GM21390 (cell line): Measurements from ENCODE around the gene MUC2.

Experiments used
- ATAC-seq: cut with Tn5 transposase; IDR thresholded peaks from one replicate; pipeline ENCODE4 v1.9.1; 2021; ENCODE audit not compliant: unreplicated experiment

Gene MUC2

GRCh38 chr11:1074244-1075221 lies at the start of gene MUC2:
MUC2 (plus strand) TSS chr11:1074874.
- ATAC-seq, result no peak

DNA sequence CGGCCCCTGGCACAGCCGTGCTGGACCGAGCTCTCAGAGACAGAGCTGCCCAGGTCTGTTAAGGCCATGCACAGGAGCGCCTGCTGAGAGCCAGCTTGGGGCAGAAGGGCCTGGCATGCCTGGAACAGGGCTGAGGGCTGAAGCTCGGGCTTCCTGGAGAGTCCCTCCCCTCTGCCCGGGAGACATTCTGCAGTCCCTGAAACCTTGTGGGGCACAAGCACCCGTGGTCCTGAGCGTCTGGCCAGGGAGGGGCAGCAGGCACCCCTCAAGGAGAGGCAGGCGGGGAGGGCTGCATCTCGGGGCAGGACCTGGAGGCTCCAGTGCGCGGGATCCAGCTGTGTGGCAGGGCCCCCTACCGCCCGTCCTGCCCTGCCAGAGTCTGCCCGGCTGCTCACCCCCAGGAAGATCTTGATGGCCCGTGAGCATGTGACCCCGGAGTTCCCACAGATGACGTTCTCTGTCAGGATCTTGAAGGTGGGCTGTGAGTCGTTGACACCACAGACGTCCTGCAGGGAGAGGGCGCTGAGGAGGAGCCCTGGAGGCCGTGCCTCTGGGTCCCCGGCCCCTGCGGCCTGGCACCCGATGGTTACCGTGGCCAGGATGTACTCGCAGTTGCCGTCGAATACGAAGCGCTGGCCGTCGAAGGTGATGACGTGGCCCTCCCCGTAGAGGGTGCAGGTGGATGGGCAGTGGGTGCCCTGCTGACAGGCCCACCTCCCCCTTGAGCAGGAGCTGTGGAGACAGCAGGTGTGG lies 49.1 kb upstream of the MUC2 start:
- ATAC-seq, result no peak

DNA sequence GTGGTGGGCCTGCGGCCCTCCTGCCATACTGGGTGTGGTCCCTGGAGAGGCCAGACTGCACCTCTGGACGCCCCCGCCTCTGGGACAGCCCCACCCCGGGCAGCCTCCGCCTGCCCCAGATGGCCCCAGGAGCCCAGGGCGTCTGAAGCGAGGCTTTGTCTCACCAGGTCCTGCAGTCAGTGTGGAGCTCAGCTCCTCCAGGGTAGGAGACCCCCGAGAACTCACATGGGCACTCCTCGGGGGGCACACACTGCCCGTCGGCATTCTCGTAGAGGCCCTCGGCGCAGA lies 48.6 kb upstream of the MUC2 start:
- no peak for ATAC-seq

- no peak for ATAC-seq
These were observed 47.8 kb upstream of the MUC2 start for GRCh38 chr11:1026641-1027482.

DNA sequence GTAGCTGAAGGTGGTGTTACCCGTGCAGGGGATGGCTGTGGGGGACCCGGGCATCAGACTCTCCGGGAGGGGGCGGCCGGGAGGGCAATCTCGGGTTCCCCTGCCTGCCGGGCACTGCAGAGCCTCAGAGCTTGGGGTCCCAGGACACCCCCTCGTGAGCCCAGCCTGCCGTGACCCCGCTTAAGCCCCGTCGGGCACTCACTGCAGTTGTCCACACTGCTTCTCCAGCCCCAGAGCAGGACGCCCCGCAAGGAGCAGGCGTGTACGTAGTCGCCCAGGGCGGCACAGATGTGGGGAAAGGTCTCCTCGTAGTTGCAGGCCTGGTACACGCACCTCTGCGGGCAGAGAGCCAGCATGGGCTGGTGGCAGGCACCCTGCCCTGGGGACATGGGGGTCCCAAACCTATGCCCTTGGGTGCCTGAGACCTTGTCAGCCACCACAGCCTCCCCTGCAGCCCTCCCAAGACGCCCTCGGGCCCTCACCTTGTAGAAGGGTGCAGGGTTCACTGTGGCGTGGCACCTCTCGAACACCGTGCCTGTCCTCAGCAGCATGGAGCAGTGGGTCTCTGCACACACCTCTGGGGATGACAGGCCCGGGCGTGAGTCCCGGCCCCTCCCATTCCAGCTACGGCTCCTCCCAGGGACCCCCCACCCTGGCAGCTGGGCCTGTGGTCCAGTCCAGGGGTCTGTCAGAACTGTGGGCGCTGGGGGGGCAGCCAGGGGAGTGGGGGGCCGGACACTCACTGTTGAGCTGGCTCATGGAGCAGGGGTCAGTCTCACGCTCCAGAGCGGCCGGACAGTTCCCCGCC lies 47.0 kb upstream of the MUC2 start:
- no peak for ATAC-seq

GRCh38 chr11:1028291-1028540 lies 46.5 kb upstream of the MUC2 start:
- ATAC-seq, result no peak

- no peak for ATAC-seq
These were observed 46.1 kb upstream of the MUC2 start for GRCh38 chr11:1028616-1029015.

DNA sequence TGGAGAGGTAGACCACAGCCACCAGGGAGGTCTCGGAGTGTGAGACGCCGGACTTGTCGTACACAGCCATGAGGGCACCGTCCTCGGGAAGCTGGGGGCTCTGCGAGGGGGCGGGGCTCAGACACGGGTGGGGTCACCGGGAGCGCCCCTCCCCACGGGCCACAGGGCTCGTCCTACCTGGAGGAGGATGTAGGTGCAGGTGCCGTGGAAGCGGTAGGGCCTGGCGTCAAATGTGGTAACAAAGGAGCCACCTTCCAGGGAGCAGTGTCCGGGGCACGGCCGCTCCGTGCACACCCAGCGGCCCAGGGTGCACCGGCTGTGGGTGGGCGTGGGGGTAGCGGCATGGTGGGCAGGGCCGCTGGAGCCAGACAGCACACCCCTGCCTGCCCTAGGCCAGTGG lies 45.6 kb upstream of the MUC2 start:
- ATAC-seq, result no peak

DNA sequence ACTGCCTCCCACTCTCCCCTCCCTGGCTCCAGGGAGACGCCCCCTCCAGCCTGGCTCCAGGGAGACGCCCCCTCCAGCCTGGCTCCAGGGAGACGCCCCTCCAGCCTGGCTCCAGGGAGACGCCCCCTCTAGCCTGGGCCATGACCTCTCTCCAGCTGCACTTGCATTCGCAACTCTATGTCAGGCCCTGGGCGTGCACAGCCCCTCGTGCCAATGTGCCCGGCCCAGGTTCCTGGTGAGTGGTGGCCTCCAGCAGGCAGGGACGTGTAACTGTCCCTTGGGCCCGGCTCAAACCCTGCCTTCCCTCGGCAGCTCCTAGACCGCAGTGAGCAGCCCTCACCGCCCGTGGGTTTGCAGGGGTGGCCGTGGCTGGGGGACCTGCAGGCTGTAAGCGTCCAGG lies 45.0 kb upstream of the MUC2 start:
- ATAC-seq, result no peak

DNA sequence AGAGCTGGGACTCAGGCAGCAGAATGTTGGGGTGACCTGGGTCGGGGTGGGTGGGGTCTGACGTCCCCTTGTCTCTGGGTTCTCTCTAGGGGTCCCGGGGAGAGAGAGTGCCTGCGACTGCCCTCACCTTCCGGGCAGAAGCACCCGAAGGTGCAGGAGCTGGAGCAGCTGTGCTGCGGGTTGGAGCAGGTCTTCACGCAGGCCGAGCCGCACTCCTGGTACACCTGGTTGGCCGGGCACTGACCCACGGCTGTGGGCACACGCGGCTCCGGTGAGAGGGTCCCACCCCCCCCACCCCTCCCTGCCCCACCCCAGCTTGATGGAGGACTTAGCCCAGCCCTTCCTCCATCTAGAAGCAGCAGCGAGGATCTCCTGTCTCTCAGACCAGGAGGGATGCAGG lies 44.6 kb upstream of the MUC2 start:
- no peak for ATAC-seq

GRCh38 chr11:1030556-1030955 lies 44.1 kb upstream of the MUC2 start:
- no peak for ATAC-seq

GRCh38 chr11:1031121-1031899 lies 43.4 kb upstream of the MUC2 start:
- no peak for ATAC-seq

DNA sequence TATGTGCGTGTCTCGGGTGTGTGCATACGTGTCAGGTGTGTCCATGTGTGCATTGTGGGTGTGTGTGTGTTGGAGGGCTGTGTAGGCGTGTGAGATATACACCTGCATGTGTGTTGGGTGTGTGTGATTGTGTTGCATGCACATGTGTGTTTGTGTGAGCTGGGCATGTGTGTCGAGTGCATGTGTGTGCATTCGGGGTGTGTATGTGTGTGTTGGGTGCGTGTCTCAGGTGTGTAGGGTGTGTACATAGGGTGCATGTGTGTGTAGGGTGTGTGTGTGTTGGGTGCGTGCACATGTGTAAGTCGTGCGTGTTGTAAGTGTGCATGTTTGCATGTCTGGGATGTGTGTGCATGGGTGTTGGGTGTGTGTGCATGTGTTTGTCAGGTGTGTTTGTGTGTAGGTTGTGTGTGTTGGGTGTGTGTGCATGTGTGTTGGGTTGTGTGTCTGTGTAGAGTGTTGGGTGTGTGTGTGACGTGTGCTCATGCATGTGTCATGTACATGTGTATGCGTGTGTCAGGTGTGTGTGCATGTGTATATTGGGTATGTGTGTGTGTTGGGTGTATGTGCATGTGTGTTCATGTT lies 42.3 kb upstream of the MUC2 start:
- no peak for ATAC-seq

DNA sequence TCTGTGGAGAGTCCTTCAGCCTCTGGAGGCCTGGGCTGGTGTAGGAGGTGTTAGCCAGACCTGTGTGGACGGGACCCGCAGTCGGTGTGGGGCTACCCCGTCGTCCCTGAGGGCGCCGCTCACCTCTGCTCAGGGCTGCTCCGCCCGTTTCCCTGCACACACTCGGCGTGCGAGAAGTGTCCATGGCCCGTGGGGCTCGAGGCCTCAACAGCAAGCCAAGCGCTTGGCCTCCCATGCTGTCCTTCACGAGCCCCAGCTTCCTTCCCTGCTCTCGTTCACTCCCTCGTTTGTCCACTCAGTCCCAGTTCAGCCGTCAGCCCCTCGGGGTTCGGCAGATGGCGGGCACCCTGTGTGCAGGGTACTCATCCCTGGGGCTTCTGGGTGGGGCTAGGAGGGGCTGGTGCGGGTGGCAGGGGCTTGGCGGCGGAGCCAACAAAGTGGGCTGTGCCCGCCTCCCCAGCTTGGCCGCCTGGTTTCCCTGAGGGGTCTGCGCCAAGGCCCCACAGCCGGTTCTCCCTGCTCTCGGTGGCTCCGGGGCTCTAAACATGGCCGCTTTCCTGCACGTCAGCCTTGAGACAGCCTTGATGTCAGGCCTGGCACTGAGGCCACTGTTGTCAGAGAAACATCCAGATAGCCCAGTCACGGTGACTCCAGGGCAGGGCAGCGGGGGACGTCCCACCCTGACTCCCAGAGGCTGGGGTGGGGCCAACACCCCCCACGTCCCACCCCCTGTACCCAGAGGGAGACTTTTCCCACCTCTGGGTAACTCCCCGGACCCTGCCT lies 41.5 kb upstream of the MUC2 start:
- ATAC-seq, result no peak

DNA sequence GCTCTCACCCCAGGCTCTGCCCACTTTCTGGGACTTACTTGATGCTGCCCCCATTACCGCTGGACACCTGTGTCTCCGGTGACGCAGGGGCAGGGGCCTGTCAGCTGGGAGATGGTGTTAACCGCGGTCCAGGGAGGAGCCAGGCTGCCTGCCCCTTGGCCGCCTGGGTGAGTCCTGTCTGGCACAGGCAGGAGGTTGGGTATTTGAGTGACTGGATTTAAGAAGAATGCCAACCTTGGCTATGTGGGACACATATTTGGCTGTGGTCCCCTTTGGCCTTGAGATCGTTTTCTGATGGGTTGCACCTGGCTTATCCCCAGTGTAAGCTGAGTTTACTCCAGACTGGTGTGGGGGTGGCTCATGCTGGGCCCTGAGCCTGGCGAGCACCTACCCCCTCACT lies 40.7 kb upstream of the MUC2 start:
- no peak for ATAC-seq

DNA sequence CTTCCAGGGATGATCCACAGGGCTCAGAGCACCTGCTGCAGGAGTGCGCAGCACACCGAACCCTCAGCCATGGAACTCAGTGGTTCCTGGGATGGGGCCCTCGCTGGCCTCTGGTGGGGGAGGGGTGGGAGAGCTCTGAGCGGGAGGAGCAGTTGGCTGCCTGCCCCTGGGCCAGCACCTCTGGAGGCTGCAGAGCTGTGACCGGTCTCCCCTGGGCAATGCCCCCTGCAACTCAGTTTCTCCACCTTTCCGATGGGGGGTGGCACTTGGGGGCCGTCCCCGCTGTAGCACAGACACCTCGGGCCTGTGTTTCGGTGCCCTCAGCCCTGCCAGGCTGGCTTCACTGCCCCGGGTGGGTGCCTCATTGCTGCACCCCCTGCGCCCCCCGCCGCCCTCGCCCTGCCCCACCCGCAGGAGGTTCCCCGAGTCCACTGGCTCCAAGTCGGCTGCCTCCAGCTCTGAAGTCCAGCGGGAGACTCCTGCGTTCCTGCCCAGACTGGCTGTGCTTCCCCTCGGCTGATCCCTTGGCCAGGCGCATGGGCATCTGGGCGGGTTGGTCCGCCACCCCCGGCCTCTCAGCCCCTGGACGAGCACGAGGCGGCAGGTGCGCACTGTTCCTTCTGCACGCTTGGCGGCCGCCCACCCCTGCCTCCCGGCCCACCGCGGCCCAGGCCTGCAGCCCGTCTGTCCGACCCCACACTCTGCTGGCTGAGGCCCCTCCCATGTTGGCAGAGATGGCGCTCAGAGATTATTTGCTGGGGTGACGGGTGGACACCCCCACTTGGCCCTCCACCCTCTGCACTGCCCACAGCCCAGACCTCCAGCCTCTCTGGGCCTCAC lies 40.0 kb upstream of the MUC2 start:
- ATAC-seq, result no peak

DNA sequence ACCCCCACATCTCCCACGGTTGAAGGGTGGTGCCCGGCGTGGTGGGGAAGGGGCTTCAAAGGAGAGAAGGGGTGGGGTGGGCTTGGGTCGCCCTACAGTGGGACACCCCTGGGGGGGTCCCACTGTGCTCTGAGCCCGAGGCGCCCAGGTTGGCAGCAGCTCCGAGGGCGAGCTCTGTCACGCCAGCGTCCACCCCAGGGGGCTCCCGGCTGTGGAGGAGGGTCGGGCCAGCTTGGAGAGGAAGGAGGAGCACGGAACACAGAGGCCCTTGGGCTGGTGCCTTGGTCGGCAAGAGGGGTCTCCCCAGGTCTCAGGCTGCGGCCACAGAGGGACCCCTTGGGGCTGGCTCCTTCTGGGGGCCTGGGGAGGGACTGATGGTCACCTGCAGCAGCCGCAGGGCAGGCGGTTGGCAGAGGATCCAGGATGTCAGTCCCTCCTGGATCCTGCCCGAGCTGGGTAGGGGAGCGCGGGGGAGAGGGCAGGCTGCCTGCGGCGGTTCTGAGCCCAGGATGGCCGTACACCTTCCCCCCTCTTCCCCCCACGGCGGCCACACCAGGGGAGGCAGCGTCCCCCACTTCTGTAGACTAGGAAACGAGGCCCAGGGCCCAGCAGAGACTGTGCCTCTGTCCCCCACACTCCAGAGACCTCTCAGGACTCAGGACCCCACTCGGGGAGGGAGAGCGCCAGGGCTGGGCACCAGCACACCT lies 38.9 kb upstream of the MUC2 start:
- ATAC-seq, result no peak
